T-helper 2 cell (primary cell): Measurements from ENCODE around the gene TGFBR2.

ENCODE experiments used
- DNase-seq, 5 experiments: peaks; one replicate each; pipeline versions ENCODE4 v3.0.0 to v3.0.0-alpha.2; 2012 to 2022
- total RNA-seq, 2 donors: gene quantifications; one replicate each; lab custom pipeline; 2026; lab: John Stamatoyannopoulos, UW

TGFBR2 gene
- 89.9 to 147 reads per million in 2 donors for total RNA-seq

DNA sequence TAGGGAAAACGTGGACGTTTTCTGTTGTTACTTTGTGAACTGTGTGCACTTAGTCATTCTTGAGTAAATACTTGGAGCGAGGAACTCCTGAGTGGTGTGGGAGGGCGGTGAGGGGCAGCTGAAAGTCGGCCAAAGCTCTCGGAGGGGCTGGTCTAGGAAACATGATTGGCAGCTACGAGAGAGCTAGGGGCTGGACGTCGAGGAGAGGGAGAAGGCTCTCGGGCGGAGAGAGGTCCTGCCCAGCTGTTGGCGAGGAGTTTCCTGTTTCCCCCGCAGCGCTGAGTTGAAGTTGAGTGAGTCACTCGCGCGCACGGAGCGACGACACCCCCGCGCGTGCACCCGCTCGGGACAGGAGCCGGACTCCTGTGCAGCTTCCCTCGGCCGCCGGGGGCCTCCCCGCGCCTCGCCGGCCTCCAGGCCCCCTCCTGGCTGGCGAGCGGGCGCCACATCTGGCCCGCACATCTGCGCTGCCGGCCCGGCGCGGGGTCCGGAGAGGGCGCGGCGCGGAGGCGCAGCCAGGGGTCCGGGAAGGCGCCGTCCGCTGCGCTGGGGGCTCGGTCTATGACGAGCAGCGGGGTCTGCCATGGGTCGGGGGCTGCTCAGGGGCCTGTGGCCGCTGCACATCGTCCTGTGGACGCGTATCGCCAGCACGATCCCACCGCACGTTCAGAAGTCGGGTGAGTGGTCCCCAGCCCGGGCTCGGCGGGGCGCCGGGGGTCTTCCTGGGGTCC lies at the start of gene TGFBR2:
Gene TGFBR2 (plus strand): TSS at position 301 of the 731 bp plus-strand sequence. CDS start 283 bp downstream, at position 584.
- DNase-seq: peak; percentile 42 to 87 (median 69)

DNA sequence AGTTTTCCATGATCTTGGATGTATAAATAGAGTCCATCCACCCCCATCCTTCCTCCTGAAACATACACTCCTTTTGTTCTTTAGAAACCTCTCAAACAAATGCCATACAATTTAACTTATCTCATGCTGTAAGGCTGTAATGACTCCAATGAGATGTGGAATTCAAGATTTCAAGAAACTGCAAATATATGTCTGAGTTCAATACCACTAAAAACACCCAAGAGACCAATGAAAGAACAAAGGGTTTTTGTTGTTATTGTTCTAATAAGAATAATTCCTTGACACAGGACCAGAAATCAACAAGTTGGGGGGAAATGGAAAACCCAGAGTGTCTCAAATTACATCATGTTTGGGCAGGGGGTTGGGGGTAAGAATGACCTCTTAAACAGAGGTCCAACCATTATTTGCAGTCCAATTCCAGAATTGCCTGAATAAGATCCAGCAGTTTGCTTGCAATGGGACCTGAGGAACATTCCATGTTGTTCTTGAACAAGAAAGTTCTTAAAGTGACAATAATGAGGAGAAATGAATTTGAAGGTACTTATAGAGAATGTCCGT lies 48.6 kb upstream of the TGFBR2 start:
- no peak for DNase-seq

DNA sequence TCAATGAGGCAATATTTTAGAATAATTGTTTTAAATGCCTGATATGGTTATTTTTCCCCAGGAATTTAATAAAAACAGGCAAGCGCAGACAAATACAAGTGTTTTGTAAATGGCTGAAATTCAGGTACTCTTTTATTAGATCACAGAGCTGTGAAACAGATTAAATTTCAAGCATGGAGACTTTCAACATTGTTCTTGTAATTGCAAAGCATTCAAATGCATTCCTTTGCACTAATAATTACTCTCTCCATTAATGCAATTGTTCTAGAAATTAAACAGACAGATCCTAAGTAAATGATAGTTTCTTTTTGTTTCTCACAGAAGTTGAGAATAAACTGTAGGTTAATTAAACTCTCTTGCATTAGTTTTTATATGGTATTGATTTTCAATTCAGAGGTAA lies 42.4 kb upstream of the TGFBR2 start:
- no peak for DNase-seq

DNA sequence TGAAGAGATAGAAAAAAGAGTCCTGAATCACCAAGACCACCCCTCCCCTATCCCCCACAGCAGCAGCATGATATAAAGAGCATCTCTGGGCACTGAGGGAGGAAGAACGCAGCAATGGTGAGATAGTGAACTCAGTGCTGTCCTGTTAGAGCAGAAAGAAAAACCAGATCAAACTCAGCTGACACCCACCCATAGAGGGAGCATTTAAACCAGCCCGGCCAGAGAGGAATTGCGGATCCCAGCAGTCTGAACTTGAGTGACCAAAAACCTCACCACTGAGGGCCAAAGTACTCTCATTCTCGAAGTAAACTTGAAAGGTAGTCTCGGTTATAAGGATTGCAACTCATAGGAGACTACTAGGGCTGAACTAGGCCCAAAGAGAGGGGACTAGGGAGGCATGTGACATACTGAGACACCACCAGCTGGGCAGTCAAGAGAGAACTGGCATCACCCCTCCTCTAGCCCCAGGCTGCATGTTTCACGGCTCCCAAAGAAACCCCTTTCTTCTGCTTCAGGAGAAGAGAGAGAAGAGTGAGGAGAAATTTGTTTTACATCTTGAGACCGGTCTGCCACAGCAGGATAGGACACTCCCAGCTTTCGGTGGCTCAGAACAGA lies 39.2 kb upstream of the TGFBR2 start:
- DNase-seq: no peak

DNA sequence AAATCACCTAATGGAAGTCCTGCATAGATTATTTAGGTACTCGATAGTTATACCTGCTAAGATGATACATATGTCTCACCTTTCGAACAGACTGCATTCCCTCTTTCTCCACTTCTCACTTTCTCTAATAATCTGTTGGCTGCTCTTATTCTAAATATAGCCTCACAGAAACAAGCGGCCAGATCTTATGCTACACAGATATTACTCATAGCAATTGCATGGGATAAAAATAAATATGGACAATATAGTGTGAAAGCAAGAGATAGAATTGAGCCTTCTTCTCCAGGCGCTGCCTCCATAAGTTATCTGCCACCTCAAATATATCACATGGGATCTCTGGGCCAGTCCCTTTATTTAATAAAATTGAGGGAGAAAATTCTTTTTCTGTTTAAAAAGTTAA lies 29.5 kb upstream of the TGFBR2 start:
- DNase-seq: no peak

DNA sequence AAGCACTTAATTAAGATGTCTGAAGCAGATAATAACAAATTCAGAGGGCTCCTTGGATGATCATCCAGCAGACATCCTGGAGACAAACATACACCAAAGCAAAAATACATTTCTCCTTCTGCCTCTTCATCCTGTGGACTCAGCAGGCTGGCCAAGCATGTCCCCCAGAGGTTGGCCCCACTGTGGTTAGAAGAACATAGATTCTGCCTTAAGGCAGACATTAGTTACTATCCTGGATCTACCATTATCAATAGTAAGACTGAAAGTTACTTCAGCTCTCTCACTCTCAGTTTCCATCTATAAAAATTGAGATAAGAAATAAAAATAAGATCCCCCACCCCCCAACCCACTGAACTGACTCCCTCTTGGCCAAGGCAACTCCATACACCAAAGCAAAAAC lies 28.6 kb upstream of the TGFBR2 start:
- peak in 1 of 5 experiments; percentile 1 for DNase-seq

DNA sequence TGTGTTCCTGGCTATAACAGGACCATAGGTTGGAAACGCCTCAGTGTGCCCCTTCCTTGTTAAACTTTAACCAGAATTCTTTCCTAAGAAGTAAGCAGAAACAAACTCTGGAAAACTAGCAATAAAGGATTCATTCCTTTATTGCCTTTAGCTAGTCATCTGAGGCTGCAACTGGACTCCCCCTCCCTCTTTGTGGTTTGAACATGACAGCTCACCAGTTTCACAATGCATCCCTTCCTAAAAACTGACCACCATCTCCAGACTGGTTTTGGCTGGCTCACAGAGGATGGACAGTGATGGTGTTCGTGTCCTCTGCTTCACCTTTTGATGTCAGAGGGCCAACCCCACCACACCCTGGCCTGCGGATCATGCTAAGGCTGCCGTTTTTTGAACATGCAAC lies 27.9 kb upstream of the TGFBR2 start:
- no peak for DNase-seq

DNA sequence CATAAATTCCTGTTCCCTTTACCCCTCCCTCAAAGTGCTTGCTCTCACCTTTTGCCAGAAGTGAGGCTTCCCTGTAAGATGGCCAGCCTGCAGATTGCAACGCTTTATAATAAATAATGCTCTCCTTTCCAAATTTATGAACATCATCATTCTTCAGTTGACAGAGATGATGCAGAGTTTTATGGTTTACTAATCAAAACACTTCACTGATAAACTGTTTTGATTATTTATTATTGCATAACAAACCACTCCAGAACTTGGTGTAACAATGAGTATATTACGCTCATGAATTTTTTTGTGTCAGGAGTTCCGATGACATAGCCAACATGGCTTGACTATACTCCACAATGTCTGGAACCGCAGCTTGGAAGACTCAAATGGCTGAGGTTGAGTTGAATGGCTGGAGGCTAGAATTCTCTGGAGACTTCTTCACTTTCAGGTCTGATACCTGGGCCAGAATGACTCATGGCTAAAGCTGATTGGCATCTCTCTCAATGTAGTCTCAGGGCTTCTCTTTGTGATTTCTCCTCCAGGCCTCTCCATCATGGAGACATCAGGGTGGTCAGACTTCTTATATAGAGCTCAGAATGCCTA lies 27.3 kb upstream of the TGFBR2 start:
- DNase-seq: no peak

DNA sequence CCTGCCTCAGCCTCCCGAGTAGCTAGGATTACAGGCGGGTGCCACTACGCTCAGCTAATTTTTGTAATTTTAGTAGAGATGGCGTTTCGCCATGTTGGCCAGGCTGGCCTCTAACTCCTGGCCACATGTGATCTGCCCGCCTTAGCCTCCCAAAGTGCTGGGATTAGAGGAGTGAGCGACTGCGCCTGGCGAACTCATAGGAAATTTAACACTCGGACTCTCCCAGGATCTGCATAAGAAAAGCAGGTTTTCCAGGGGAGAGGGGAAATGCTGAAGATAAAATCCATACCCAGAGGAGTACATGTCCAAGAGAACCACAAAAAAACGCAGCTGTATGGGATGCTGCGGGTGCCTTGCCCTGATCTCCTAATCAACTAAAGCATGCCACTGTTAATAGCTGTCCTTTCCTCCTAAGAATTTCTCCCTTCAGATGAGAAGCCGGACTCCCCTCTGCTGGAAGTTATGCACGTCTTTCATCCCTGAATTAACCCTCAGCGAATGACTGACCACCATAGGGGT lies 25.3 kb upstream of the TGFBR2 start:
- DNase-seq: no peak

DNA sequence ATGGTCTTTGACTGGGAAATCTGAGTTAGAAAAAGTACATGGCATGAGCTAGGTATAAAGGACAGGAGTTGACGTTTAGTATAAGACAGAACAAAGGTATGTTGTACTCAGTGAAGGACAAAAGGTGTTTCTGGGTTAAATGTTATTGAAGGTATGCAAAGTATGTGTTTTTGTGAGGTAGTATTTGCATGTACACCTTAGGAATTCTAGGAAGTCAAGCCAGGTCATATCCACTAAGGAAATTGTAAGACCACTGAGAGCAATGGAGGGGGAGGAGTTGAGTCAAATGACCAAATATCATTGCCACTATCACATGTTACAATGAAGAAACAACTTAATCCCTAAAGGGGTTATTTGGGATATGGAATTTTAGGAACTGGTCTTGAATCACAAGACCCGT lies 24.4 kb upstream of the TGFBR2 start:
- DNase-seq: no peak

DNA sequence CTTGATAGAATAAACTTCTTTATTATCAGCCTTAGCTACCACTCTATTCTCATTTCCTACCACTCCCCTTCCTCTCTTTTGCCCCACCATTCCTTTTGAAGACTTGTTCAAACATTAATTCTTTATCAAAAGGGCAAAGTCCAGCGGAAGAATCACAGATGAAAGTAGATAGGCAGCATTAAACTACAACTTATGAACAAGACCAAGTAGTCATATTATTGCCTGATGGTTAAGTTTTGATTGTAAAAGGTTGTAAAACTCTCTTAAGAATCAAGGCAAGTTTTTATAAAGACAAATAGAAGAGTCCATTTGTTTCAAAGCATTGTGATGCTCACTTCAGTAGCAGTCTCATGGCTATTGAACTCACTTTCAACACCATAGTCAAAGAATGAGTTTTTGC lies 22.4 kb upstream of the TGFBR2 start:
- no peak for DNase-seq

DNA sequence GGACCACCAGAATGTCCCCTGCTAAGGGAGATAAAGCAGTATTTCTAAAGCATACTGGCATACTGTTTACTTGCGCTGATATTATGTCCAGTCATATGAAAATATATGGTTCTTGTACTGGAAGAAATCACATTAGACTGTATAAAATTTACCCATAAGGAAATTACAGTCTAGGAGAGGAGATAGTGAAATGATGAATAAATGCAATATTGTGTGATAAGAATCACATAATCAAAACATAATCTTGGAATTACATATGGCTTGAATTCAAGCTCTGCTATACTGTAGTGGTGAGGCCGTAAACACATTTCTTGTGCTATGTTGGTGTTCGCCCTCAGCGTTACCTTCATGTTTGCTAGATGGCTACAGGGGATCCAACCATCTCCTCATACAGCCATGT lies 20.7 kb upstream of the TGFBR2 start:
- DNase-seq: no peak

DNA sequence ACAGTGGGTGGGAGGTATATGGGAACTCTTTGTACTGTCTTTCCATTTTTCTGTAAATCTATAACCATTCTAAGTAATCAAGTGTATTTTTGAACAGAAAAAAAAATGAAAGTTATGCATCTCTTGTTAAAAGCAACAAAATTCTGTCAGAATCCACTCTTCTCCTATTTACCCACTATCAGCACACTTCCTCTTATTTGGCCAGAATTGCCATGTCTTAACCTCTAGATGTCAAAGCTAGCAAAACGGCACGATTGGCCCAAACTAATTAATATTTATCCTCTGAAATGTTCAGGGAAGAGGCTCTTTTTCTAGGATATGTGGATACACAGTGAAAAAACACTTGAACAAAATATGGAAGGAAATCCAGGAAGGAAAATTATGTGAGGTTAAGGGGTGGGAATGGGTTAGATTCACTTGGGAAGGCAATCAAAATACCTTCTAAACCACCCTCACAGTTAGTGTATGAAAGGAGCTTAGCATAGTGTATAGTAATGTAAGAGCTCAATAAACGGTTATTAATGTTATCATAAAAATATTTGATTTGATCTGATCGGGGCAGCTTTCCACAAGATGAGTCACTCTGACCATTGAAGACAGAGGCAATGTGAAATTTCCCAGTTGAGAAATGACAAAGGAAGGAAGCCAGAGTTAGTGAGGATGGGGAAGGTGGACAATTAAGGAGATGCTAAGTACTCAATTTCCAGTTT lies 20.1 kb upstream of the TGFBR2 start:
- no peak for DNase-seq

DNA sequence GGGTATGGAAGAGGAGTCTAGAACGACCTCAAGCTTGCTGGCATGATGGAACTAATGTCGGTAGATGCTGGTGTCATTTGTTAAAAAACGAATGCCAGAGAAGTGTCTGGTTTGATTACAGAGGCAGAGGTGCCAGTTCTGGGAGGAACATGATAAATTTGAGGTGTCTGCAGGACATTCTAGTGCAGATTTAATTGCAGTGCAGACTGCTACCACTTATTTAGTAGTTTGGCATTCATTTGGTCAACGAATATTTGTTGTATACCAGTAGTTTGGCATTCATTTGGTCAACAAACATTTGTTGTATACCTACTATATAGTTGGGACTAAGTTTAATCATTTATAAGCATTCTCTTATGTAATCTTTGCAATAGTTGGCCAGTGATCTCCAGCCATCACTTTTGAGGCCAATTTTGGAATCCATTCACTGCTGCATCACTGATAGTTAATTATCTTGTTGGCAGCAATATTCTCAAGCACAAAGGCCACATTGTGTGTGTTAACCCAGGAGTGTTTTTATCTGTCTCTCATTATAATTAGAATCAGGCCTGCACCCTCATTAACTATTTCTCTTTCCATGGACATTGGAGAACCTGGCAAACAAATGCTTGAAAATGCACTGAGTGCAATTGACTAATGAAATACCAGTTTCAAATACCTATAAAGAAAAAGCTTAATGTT lies 19.5 kb upstream of the TGFBR2 start:
- DNase-seq: no peak

DNA sequence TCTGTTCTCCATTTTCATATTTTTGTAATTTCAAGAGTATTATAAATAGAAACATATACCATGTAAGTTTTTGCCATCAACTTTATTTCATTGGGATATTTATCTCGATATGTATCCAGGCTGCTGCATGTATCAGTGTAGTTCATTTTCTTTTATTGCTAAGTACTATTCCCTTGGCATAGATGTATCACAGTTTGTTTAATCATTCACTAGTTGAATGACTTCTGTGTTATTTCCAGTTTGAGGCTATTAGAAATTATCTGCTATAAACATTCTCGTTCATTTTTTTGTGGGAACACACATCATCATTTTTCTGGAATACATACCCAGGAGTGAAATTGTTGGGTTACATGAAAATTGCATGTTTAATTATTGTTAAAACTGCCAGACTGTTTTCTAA lies 18.5 kb upstream of the TGFBR2 start:
- no peak for DNase-seq

DNA sequence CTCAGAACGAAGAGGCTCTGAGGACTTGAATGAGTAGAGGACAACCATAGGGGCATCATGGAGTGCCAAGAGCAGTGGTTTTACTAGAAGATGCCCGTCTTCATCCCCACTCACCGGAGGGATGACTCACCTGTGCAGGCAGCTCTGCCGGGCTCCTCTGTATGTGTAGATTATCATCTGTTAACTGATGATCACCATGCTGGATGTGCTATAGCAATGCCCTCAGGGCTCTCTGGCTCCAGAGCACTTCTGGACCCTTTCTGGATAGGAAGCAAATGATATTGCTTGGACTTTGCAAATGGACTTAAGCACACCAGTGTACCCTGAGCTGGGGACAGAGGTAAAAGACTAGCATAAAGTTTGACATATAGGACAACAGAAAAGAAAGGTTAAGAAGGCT lies 10.2 kb upstream of the TGFBR2 start:
- DNase-seq: no peak

DNA sequence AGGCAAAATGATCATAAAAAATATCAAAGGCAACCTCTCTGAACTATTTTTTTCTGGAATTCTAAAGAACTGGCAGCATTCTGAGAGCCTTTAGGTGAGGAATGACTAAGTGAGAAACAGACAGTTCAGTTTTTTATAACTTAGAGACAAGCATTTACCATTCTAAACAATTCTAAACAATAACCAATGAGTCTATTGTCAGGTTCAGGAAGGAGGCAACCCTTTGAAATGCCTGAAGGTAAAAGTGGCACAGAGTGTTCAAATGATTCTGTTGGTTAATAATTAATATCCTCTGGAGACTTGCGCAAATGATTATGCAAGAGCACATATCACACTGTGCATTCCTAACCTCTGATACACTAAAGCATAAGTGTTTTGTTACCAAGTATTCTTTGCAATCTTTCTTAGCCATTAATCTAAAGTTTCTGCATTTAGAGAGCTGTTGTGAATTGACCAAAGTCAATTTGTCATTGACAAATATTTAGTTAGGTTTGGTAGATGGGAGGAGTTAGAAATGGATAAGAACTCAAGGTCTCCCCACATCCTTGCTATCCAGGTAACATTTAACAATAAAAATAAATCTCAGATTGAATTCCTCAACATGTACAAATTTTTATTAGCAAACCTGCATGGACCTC lies 9.2 kb upstream of the TGFBR2 start:
- no peak for DNase-seq

DNA sequence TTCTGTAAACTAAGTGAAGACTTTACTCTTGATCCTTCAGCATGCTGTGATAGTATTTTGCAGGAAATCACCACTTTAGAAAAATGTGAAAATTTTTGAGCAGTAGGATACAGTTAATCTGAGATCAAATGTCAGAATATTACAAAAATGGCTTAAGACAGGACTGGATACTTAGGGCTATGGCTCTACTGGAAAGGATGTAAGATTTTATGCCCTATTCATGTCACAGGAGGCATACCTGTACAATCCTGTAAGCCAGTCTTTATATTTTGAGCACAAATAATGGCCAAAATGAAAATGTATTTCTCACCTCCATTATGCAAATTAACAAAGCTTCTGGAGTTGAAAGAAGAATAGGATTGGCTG lies 8.6 kb upstream of the TGFBR2 start:
- no peak for DNase-seq

DNA sequence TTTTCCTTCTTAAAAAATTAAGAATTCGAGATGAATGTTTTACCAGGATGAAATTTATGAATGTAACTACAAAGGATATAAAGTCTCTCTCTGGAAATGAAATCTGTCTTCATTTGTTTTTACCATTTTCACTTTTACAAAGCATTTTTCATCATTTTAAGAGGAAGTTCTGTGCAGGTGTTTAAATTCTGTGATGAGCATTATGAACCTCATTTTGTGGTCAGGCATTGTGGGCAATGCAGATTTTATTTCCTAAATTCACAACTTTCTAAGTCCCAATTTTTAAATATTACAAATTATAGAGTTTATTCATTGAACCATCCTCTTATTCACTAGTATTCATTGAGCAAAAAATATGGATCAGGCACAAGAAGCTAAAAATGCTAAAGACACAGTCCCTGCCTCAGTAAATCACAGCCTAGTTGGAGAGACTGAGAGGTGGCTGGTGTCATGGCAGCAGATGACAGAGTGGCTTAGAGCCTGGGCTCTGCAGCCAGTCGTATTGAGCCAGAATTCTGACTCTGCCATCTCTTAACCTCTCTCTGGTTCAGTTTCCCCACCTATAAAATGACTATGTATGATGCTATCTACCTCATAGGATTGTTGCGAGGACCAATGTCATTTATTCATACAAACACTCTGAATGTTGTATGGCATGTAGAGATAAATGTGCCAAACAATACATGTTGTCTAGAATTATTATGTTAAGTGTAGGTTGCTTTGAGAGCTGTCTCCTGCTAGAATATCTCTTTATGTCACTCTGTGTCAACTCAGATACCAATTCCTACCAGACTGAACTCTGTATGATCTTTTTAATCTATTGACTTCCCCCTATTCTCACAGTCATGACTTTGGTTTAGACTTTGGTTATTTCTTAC lies 7.5 kb upstream of the TGFBR2 start:
- peak in 1 of 5 experiments; percentile 59 for DNase-seq

DNA sequence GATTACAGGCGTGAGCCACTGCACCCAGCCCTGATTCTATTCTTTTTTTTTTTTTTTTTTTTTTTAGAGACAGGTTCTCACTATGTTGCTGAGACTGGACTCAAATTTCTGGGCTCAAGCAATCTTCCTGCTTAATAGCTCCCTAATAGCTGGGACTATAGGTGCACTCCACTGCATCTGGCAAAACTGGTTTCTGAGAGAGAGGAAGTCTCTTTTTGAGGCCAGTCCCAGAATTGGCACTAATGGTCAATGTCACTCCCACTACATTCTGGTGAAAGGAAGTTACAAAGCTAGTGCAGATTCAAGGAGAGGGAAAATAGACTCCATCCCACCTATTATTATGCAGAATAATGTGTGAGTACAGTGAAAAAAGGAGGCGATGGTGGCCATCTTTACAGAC lies 5.8 kb upstream of the TGFBR2 start:
- no peak for DNase-seq

DNA sequence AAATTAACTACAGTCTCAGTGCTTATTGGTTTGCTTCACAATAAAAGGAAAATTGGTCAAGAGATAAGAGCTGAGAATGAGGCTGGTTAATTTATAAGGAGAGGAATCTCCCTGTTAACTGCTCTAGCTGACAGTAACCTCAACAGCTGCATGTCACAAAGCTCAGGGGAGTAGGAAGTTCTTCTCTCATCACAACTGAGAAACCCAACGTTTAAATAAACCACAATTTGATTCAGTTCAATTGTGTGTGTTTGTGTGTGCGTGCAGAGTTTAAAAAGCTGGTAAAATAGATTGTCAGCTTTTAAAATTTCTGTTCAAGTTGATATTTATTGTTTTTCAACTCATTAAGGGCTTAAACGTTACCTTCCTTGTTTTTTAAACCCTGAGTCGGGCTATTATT lies 3.5 kb upstream of the TGFBR2 start:
- peak in 1 of 5 experiments; percentile 75 for DNase-seq
